H9 (cell line): ENCODE data around the gene PACC1. TPM values are rescaled to one million over a fixed set of nuclear protein-coding genes. Genes with fewer than 3 reads are reported as not detected.

Source experiments
- DNase-seq: peaks from one replicate; pipeline ENCODE4 v3.0.0-alpha.2; 2017
- H2AFZ ChIP-seq: one replicate; pipeline ENCODE4 v1.6.1; 2013; ENCODE audit warnings: mild to moderate bottlenecking, low read length, control low read depth, moderate library complexity
- H2AK5ac ChIP-seq: 2 replicates; pipeline ENCODE4 v1.6.1; 2013; ENCODE audit warnings: low read length, control low read depth, mixed read lengths; ENCODE audit not compliant: insufficient read length
- H2BK120ac ChIP-seq: one replicate; pipeline ENCODE4 v1.6.1; 2013; ENCODE audit warnings: low read depth, mild to moderate bottlenecking, low read length, control low read depth, inconsistent platforms; ENCODE audit not compliant: poor library complexity, severe bottlenecking
- H2BK12ac ChIP-seq: 2 replicates; pipeline ENCODE4 v1.6.1; 2013; ENCODE audit warnings: low read length, control low read depth, mixed read lengths, low read depth; ENCODE audit not compliant: insufficient read length
- H2BK15ac ChIP-seq: 2 replicates; pipeline ENCODE4 v1.6.1; 2013; ENCODE audit warnings: low read depth, low read length, control low read depth
- H2BK20ac ChIP-seq: one replicate; pipeline ENCODE4 v1.6.1; 2013; ENCODE audit warnings: low read depth, mild to moderate bottlenecking, low read length, control low read depth, inconsistent platforms; ENCODE audit not compliant: poor library complexity, severe bottlenecking
- H2BK5ac ChIP-seq: 2 replicates; pipeline ENCODE4 v1.6.1; 2013; ENCODE audit warnings: low read length, control low read depth, mixed read lengths; ENCODE audit not compliant: insufficient read length
- H3K14ac ChIP-seq: 2 replicates; pipeline ENCODE4 v1.6.1; 2013; ENCODE audit warnings: low read length, control low read depth; ENCODE audit not compliant: insufficient read depth
- H3K18ac ChIP-seq: 2 replicates; pipeline ENCODE4 v1.6.1; 2013; ENCODE audit warnings: low read depth, mild to moderate bottlenecking, mixed read lengths, low read length, control low read depth; ENCODE audit not compliant: insufficient read length
- H3K23ac ChIP-seq: 2 replicates; pipeline ENCODE4 v1.6.1; 2013; ENCODE audit warnings: low read length, control low read depth, mixed read lengths, low read depth; ENCODE audit not compliant: insufficient read length
- H3K23me2 ChIP-seq: 2 replicates; pipeline ENCODE4 v1.6.1; 2013; ENCODE audit warnings: low read depth, mild to moderate bottlenecking, mixed read lengths, low read length, control low read depth; ENCODE audit not compliant: insufficient read length, poor library complexity, severe bottlenecking
- H3K27ac ChIP-seq: 2 replicates; pipeline ENCODE4 v1.5.1; 2013; ENCODE audit warnings: low read length, control low read depth, mixed read lengths, low read depth; ENCODE audit not compliant: insufficient read length
- H3K27me3 ChIP-seq: 2 replicates; pipeline ENCODE4 v1.6.1; 2013; ENCODE audit warnings: low read length, control low read depth, inconsistent platforms; ENCODE audit not compliant: insufficient read depth
- H3K4ac ChIP-seq: 2 replicates; pipeline ENCODE4 v1.6.1; 2013; ENCODE audit warnings: low read depth, mild to moderate bottlenecking, control low read depth, inconsistent platforms, low read length, moderate library complexity
- H3K4me1 ChIP-seq: 2 replicates; pipeline ENCODE4 v1.6.1; 2013; ENCODE audit warnings: low read length, control low read depth, inconsistent platforms; ENCODE audit not compliant: insufficient read depth
- H3K4me2 ChIP-seq: 2 replicates; pipeline ENCODE4 v1.6.1; 2013; ENCODE audit warnings: low read length, control low read depth, mixed read lengths; ENCODE audit not compliant: insufficient read length, insufficient read depth
- H3K56ac ChIP-seq: 2 replicates; pipeline ENCODE4 v1.6.1; 2013; ENCODE audit warnings: low read depth, mild to moderate bottlenecking, mixed read lengths, low read length, control low read depth; ENCODE audit not compliant: insufficient read length
- H3K79me1 ChIP-seq: 2 replicates; pipeline ENCODE4 v1.6.1; 2013; ENCODE audit warnings: low read depth, mild to moderate bottlenecking, moderate library complexity, low read length, control low read depth, inconsistent platforms; ENCODE audit not compliant: insufficient read depth, poor library complexity, severe bottlenecking
- H3K79me2 ChIP-seq: 2 replicates; pipeline ENCODE4 v1.6.1; 2013; ENCODE audit warnings: low read length, control low read depth, inconsistent platforms; ENCODE audit not compliant: insufficient read depth
- H3K9ac ChIP-seq: 2 replicates; pipeline ENCODE4 v1.6.1; 2013; ENCODE audit warnings: low read length, control low read depth, mixed read lengths; ENCODE audit not compliant: insufficient read length; ENCODE audit errors: extremely low read depth
- H3K9me3 ChIP-seq: one replicate; pipeline ENCODE4 v1.6.1; 2013; ENCODE audit warnings: low read depth, low read length, inconsistent platforms; ENCODE audit not compliant: control insufficient read depth
- H3T11ph ChIP-seq: one replicate; pipeline ENCODE4 v1.6.1; 2013; ENCODE audit warnings: mild to moderate bottlenecking, low read length, control low read depth, inconsistent platforms
- H4K20me1 ChIP-seq: one replicate; pipeline ENCODE4 v1.6.1; 2013; ENCODE audit not compliant: control insufficient read depth, insufficient read length, insufficient read depth
- H4K5ac ChIP-seq: 2 replicates; pipeline ENCODE4 v1.6.1; 2013; ENCODE audit warnings: low read depth, mild to moderate bottlenecking, mixed read lengths, low read length, control low read depth; ENCODE audit not compliant: insufficient read length
- H4K8ac ChIP-seq: replicated peaks from 2 replicates; pipeline ENCODE4 v1.6.1; 2013; ENCODE audit warnings: low read length, control low read depth, mixed read lengths, low read depth; ENCODE audit not compliant: insufficient read length
- H4K91ac ChIP-seq: 2 replicates; pipeline ENCODE4 v1.6.1; 2013; ENCODE audit warnings: low read depth, mild to moderate bottlenecking, moderate library complexity, mixed read lengths, low read length, control low read depth; ENCODE audit not compliant: insufficient read length
- H3K27ac Mint-ChIP-seq, 3 experiments: 2 replicates in 2 of 3; 3 replicates in 1 of 3; pipeline ENCODE4 v1.8.0; 2020 to 2021; ENCODE audit warnings: mixed read lengths in 3 of 3, mild to moderate bottlenecking in 1 of 3, moderate library complexity in 1 of 3
- H3K27me3 Mint-ChIP-seq: 2 replicates; pipeline ENCODE4 v1.8.0; 2021; ENCODE audit warnings: low read depth, mild to moderate bottlenecking, moderate library complexity, mixed read lengths
- H3K36me3 Mint-ChIP-seq, 3 experiments: 2 replicates in 2 of 3; 3 replicates in 1 of 3; pipeline ENCODE4 v1.8.0; 2020 to 2021; ENCODE audit warnings: low read depth in 3 of 3, mixed read lengths in 3 of 3; ENCODE audit not compliant: insufficient read depth in 1 of 3
- H3K4me1 Mint-ChIP-seq, 2 experiments: 2 replicates each; pipeline ENCODE4 v1.8.0; 2020; ENCODE audit warnings: mixed read lengths in 2 of 2
- H3K4me3 Mint-ChIP-seq, 2 experiments: 2 replicates in 1 of 2; 3 replicates in 1 of 2; pipeline ENCODE4 v1.8.0; 2020 to 2021; ENCODE audit warnings: mild to moderate bottlenecking in 2 of 2, mixed read lengths in 2 of 2, moderate library complexity in 1 of 2
- H3K9me3 Mint-ChIP-seq, 2 experiments: 2 replicates in 1 of 2; 3 replicates in 1 of 2; pipeline ENCODE4 v1.8.0; 2020; ENCODE audit warnings: mild to moderate bottlenecking in 2 of 2, mixed read lengths in 2 of 2, moderate library complexity in 1 of 2
- CTCF ChIP-seq: fragments of 200-600 bp; sonication (generic); conservative IDR thresholded peaks from 3 replicates; pipeline ENCODE4 v1.8.0; 2021; ENCODE audit warnings: antibody characterized with exemption, mild to moderate bottlenecking
- WGBS: extraction: QIAGEN DNeasy Blood & Tissue Kit; methylation state at CpG from one replicate; pipeline ENCODE4 v1.1.7; 2013; ENCODE audit warnings: missing lambda C conversion rate, low lambda C conversion rate, mixed read lengths; ENCODE audit not compliant: insufficient read length; ENCODE audit errors: extremely low coverage; 5-methylcytosine and 5-hydroxymethylcytosine counted together
- total RNA-seq: library from RNA; stranded (reverse); gene quantifications from 2 replicates; pipeline ENCODE4 v1.2.1, GENCODE V29; 2021

The PACC1 gene
- total RNA-seq, 1 experiment from 2014 or later: 10.9 TPM

- H4K5ac ChIP-seq: no peak overlapping the region
- no peak overlapping the region for H2AFZ ChIP-seq
- no peak overlapping the region for H3K14ac ChIP-seq
- H2AK5ac ChIP-seq: no peak overlapping the region
- Mint-ChIP-seq H3K9me3 (peaks cover 18 to 22% of the 10 kb centered on the region in 2 experiments), H3K4me3 (no peak overlapping the region), H3K27ac (peak overlapping the region in 1 of 3 experiments; percentile 9; a peak in 1 of 7 replicates), H3K36me3 (peaks cover 56 to 81% (median 63%) of the 10 kb centered on the region in 3 experiments), H3K27me3 (no peaks in the 10 kb centered on the region), H3K4me1 (peaks cover 8 to 12% of the 10 kb centered on the region in 2 experiments; a peak in 3 of 4 replicates)
- H4K8ac ChIP-seq: no peak overlapping the region
- H2BK12ac ChIP-seq: no peak overlapping the region
- H4K91ac ChIP-seq: no peak overlapping the region
- no peak overlapping the region for H3K18ac ChIP-seq
- H3K27ac ChIP-seq: no peak overlapping the region
- no CpG with 5 or more reads among the region's 1 CpG for WGBS
- H2BK5ac ChIP-seq: no peak overlapping the region
- H3K9me3 ChIP-seq: no peaks in the 10 kb centered on the region
- no peak overlapping the region for H2BK120ac ChIP-seq
- H2BK20ac ChIP-seq: no peak overlapping the region
- no peak overlapping the region for H3K23ac ChIP-seq
- H2BK15ac ChIP-seq: no peak overlapping the region
- no peak overlapping the region for H3K4ac ChIP-seq
- no peaks in the 10 kb centered on the region for H3K79me1 ChIP-seq
- no peaks in the 10 kb centered on the region for H3K23me2 ChIP-seq
- H3T11ph ChIP-seq: no peak overlapping the region
- no peaks in the 10 kb centered on the region for H3K27me3 ChIP-seq
- H3K79me2 ChIP-seq: no peaks in the 10 kb centered on the region; the same call in 1 of the 2 replicates
- H3K9ac ChIP-seq: no peak overlapping the region
- no peak overlapping the region for H3K4me2 ChIP-seq
- no peaks in the 10 kb centered on the region for H3K4me1 ChIP-seq
- no peak for DNase-seq
- H4K20me1 ChIP-seq: no peaks in the 10 kb centered on the region
- TF ChIP-seq CTCF: no peak
- no peak overlapping the region for H3K56ac ChIP-seq
Observed at GRCh38 chr1:212386029-212386428, 28.7 kb downstream of the PACC1 start.
